Transverse colon (tissue), 4 donors: ENCODE measurements around the gene TTLL7. TPM values are rescaled to one million over a fixed set of nuclear protein-coding genes. Genes with fewer than 3 reads are reported as not detected.

ENCODE experiments used
- DNase-seq: peaks from one replicate; pipeline ENCODE4 v3.0.0-alpha.2; 2019
- H3K27ac ChIP-seq, 4 donors: fragments of 200-600 bp; sonication (generic); 2 replicates each; pipeline ENCODE4 v1.5.1; 2016 to 2018; ENCODE audit warnings: inconsistent platforms in 4 of 4
- H3K27me3 ChIP-seq: fragments of 200-600 bp; sonication (generic); 2 replicates; pipeline ENCODE4 v1.5.1; 2017; ENCODE audit warnings: inconsistent platforms
- H3K36me3 ChIP-seq, 4 donors: fragments of 200-600 bp; sonication (generic); 2 replicates each; pipeline ENCODE4 v1.5.1; 2017 to 2019; ENCODE audit warnings: inconsistent platforms in 4 of 4
- H3K4me1 ChIP-seq, 4 donors: fragments of 200-600 bp; sonication (generic); 2 replicates each; pipeline ENCODE4 v1.5.1; 2017 to 2020; ENCODE audit warnings: inconsistent platforms in 4 of 4
- H3K4me3 ChIP-seq, 4 donors: fragments of 200-600 bp; sonication (generic); 1 replicate in 1 of 4; 2 replicates in 3 of 4; pipeline versions ENCODE4 v1.5.1 to v1.6.1; 2017 to 2019; ENCODE audit warnings: inconsistent platforms in 4 of 4
- H3K9me3 ChIP-seq, 2 donors: fragments of 200-600 bp; sonication (generic); 2 replicates each; pipeline ENCODE4 v1.5.1; 2017 to 2019; ENCODE audit warnings: inconsistent platforms in 2 of 2
- EP300 ChIP-seq: sonication (generic); formaldehyde crosslinking; IDR thresholded peaks from one replicate; pipeline ENCODE4 v1.6.1; 2017; ENCODE audit warnings: antibody characterized with exemption, low read depth
- POLR2A ChIP-seq: fragments of 450-650 bp; IDR thresholded peaks from one replicate; pipeline ENCODE4 v1.6.1; 2016; ENCODE audit warnings: antibody characterized with exemption, mild to moderate bottlenecking, moderate library complexity
- POLR2AphosphoS5 ChIP-seq, 3 donors: sonication (generic); formaldehyde crosslinking; IDR thresholded peaks; one replicate each; pipeline ENCODE4 v1.6.1; 2016; ENCODE audit warnings: antibody characterized with exemption in 3 of 3
- WGBS, 2 donors: methylation state at CpG; one replicate each; pipeline ENCODE4 v1.1.5; 2018; ENCODE audit warnings: low coverage in 1 of 2; 5-methylcytosine and 5-hydroxymethylcytosine counted together
- in situ Hi-C, 4 donors: fragments of 200-750 bp; cut with MboI; loops; one replicate each; pipeline versions ENCODE4 v1.15.0 to v1.15.1; 2017; ENCODE audit warnings: low sequenced_read_pairs in 3 of 4, low pct_ligation_motif_present in 1 of 4, low pct_unique_long_range_greater_than_20kb in 1 of 4
- intact Hi-C: fragments of 100-400 bp; cut with DNase I; formaldehyde crosslinking; loops from one replicate; pipeline ENCODE4 v1.15.1; 2023; ENCODE audit warnings: low total_unique reads
- total RNA-seq, 4 donors: library from RNA; depleted of rRNA; stranded (reverse); fragments of >200 nt; gene quantifications; one replicate each; pipeline ENCODE4 v1.1.0, GENCODE V29; 2016
- TF ChIP-seq, protein P1 (sequence below), 5 experiments: fragments of 200-600 bp in 3 of 5; fragments of 450-650 bp in 2 of 5; sonication (generic) in 3 of 5; IDR thresholded peaks; 1 replicate in 2 of 5; 2 replicates in 3 of 5; pipeline ENCODE4 v1.5.1; 2016 to 2017; ENCODE audit warnings: antibody characterized with exemption in 5 of 5, inconsistent platforms in 3 of 5, mild to moderate bottlenecking in 2 of 5, moderate library complexity in 1 of 5

TTLL7 gene
- total RNA-seq, 4 donors from 2014 or later: 2.7 to 9.5 (median 4.2) TPM

DNA sequence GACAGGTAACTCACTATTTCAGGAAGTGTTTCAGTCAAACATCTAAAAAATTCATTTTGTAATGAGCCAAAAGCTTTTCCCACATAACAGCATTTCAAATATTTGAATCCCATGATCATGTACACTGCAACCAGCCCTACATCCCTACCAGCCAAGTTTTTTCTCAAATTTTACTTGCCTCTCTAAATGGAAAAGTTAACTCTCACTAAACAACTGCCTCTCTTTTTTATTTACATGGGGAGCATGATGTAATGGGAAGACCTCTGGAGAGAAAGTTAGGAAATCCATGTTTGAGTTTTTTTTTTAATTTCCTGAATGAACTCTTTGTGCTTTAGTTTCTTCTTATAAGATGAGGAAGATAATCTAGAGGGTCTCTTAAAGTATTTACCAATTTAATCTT, 70.5 kb downstream of the TTLL7 start:
- no peak for DNase-seq
- in situ Hi-C loops (loop anchor here (5.0 to 25.0 kb wide), 5 partner anchors 184 to 846 kb away; no protein-coding TSS in a partner anchor), intact Hi-C loops (no loop called here)
- Histone ChIP-seq H3K27ac (no peak overlapping the region), H3K36me3 (no peaks in the 10 kb centered on the region), H3K9me3 (no peaks in the 10 kb centered on the region), H3K27me3 (no peaks in the 10 kb centered on the region), H3K4me3 (no peak overlapping the region), H3K4me1 (peaks cover 0 to 8% (median 3%) of the 10 kb centered on the region in 4 donors)
- TF ChIP-seq EP300: no peak
- TF ChIP-seq POLR2AphosphoS5 (IDR thresholded peaks at IDR 0.05): no peak
- TF ChIP-seq, protein P1, sequence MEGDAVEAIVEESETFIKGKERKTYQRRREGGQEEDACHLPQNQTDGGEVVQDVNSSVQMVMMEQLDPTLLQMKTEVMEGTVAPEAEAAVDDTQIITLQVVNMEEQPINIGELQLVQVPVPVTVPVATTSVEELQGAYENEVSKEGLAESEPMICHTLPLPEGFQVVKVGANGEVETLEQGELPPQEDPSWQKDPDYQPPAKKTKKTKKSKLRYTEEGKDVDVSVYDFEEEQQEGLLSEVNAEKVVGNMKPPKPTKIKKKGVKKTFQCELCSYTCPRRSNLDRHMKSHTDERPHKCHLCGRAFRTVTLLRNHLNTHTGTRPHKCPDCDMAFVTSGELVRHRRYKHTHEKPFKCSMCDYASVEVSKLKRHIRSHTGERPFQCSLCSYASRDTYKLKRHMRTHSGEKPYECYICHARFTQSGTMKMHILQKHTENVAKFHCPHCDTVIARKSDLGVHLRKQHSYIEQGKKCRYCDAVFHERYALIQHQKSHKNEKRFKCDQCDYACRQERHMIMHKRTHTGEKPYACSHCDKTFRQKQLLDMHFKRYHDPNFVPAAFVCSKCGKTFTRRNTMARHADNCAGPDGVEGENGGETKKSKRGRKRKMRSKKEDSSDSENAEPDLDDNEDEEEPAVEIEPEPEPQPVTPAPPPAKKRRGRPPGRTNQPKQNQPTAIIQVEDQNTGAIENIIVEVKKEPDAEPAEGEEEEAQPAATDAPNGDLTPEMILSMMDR (IDR thresholded peaks at IDR 0.05): no peak
- TF ChIP-seq POLR2A: no peak

DNA sequence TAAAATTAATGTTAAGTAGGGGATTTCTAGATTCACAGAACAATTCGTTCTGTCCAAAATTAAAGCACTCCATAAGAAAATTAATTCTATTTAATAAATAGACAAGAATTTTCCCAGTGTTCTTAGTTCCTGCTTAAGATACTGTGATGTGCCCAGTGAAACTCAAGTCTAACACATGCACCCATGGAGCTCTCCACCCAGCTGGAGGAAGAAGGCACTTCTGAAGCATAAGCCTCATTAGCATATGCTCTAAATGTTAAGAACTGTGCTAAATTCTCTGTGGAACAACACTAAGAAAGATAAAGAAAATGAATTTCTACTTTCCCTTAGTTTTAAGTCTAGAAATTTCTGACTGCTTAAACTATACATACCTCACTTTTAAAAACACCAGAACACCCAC, 71.2 kb downstream of the TTLL7 start:
- H3K9me3 ChIP-seq: no peaks in the 10 kb centered on the region
- TF ChIP-seq POLR2A (no peak), POLR2AphosphoS5 (IDR thresholded peaks at IDR 0.05) (no peak), EP300 (no peak)
- 58 to 71% methylated on average over 1 of the region's 1 CpG for WGBS, 2 donors
- in situ Hi-C loops: loop anchor here (5.0 to 25.0 kb wide), 5 partner anchors 185 to 847 kb away; no protein-coding TSS in a partner anchor
- no peak overlapping the region for H3K27ac ChIP-seq
- no peak for DNase-seq
- H3K4me1 ChIP-seq: peaks cover 0 to 8% (median 3%) of the 10 kb centered on the region in 4 donors
- H3K27me3 ChIP-seq: no peaks in the 10 kb centered on the region
- no peak overlapping the region for H3K4me3 ChIP-seq
- intact Hi-C loops: no loop called here
- no peaks in the 10 kb centered on the region for H3K36me3 ChIP-seq

DNA sequence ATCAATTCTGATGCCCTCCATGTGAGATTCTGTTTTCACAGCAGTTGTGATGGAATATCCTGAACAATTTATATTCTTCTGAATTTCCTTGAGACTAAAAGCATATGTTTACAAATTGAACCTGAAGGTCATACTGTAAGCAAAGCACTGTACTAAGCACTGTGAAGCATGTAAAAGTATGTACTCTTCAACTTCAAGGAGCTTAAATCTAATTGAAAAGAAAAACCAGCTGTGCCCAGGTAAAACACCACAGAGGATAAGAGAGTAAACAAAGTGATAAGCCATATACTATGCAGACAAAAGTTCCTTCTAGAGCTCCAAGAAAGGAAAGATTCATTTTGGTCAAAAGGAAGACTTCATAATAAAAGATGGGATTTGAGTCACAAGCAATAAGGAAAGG, 71.9 kb downstream of the TTLL7 start:
- intact Hi-C loops: no loop called here
- no peaks in the 10 kb centered on the region for H3K36me3 ChIP-seq
- in situ Hi-C loops: loop anchor here (5.0 to 25.0 kb wide), 5 partner anchors 185 to 848 kb away; no protein-coding TSS in a partner anchor

DNA sequence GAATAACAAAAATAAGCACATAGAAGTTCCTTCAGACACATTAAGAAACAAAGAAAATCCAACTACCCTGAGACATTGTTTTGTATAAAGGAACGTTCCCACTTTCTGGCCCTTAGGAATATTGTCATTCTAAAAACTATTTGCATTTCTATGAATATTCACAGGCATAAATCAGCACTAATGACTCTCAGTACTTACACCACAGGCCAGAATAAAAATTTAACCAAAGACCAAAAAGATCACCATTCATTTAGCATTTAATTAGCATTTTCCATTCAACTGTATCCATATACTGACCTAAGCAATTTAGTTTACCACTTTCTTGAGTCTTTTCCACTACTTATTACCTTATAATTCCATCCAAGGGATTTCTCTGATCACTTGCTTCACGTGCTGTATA, 75.4 kb downstream of the TTLL7 start:
- 59 to 67% methylated on average over 2 of the region's 2 CpGs for WGBS, 2 donors
- intact Hi-C loops: no loop called here
- Histone ChIP-seq H3K27me3 (no peaks in the 10 kb centered on the region), H3K9me3 (no peaks in the 10 kb centered on the region), H3K36me3 (no peaks in the 10 kb centered on the region), H3K4me3 (no peak overlapping the region), H3K27ac (no peak overlapping the region), H3K4me1 (peaks cover 0 to 8% (median 3%) of the 10 kb centered on the region in 4 donors)
- in situ Hi-C loops: loop anchor here (10.0 to 25.0 kb wide), 5 partner anchors 201 to 989 kb away; no protein-coding TSS in a partner anchor
- DNase-seq: no peak
- no peak for TF ChIP-seq POLR2A
- TF ChIP-seq EP300: no peak
- no peak for TF ChIP-seq POLR2AphosphoS5 (IDR thresholded peaks at IDR 0.05)
- TF ChIP-seq, protein P1 (IDR thresholded peaks at IDR 0.05): no peak

More for the DNA sequence above, 71.9 kb downstream of the TTLL7 start:
- Histone ChIP-seq H3K4me3 (no peak overlapping the region), H3K27me3 (no peaks in the 10 kb centered on the region), H3K4me1 (peaks cover 0 to 8% (median 3%) of the 10 kb centered on the region in 4 donors), H3K27ac (no peak overlapping the region), H3K9me3 (no peaks in the 10 kb centered on the region)
- no peak for DNase-seq
- TF ChIP-seq POLR2A (no peak), POLR2AphosphoS5 (IDR thresholded peaks at IDR 0.05) (no peak), EP300 (no peak)
- TF ChIP-seq, protein P1 (IDR thresholded peaks at IDR 0.05): no peak

DNA sequence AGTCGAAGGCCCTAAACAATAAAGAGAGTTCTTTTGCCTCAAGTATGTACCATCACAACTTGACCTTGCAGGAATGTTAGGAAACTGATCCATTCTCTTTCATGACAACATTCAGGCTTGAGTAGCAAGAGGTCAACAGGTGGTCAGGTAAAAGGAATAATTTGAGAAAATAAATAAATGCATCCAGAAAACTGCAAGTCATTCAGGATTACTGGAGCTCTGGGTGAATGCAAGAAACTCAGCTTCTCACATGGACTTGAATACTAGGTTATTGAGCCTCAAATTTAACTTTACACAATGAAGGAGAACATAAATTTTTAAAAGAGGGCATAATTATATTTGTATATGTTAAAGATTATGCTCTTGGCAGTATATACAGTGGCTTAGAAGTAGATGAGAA, 76.5 kb downstream of the TTLL7 start:
- Histone ChIP-seq H3K9me3 (no peaks in the 10 kb centered on the region), H3K4me1 (peaks cover 0 to 7% (median 1%) of the 10 kb centered on the region in 4 donors), H3K36me3 (no peaks in the 10 kb centered on the region), H3K27ac (no peak overlapping the region), H3K4me3 (no peak overlapping the region), H3K27me3 (no peaks in the 10 kb centered on the region)
- 66% methylated on average over 1 of the region's 1 CpG; no CpG with 5 or more reads in 1 of the 2 donors for WGBS, 2 donors
- TF ChIP-seq POLR2AphosphoS5 (IDR thresholded peaks at IDR 0.05) (no peak), EP300 (no peak)
- intact Hi-C loops: no loop called here
- in situ Hi-C loops: loop anchor here (10.0 to 25.0 kb wide), 5 partner anchors 202 to 990 kb away; no protein-coding TSS in a partner anchor
- no peak for DNase-seq
